ENCODE measurements around the gene ZMYND15. TPM values are rescaled to one million over a fixed set of nuclear protein-coding genes. Genes with fewer than 3 reads are reported as not detected.
A peak's percentile ranks its signal among the peaks of the same experiment; 100 is the strongest.
"Not testable (repeated sequence)": the region's sequence is repeated elsewhere in the genome, so short reads cannot be mapped to it uniquely, and the experiment has no call there.

The ZMYND15 gene
- total and polyA plus RNA-seq, 3 donors from 2014 or later, result 23.7 to 78.7 (median 25.2) TPM

- DNase-seq, result no peak
- peaks cover 3% of the 10 kb centered on the region for H3K4me1 ChIP-seq
- H3K4me3 ChIP-seq, result peak overlapping the region; percentile 64 to 65
- intact Hi-C loops (cut with DNase I; ENCODE audit: low total_unique reads), result no loop called here
- no peaks in the 10 kb centered on the region for H3K36me3 ChIP-seq (ENCODE audit: low read depth, missing control alignments)
- no peaks in the 10 kb centered on the region for H3K27me3 ChIP-seq
- WGBS, 2 donors, result 7% methylated on average over 52 to 56 of the region's 57 CpGs
- no peaks in the 10 kb centered on the region for H3K9me3 ChIP-seq
- TF ChIP-seq POLR2A (IDR thresholded peaks at IDR 0.05) (no peak), CTCF (IDR thresholded peaks at IDR 0.05) (no peak)
- peak overlapping the region; percentile 46 to 86 for H3K27ac ChIP-seq
Measured at GRCh38 chr17:4710693-4711634, 28.7 kb upstream of the ZMYND15 start.

- TF ChIP-seq POLR2A (IDR thresholded peaks at IDR 0.05) (no peak), CTCF (IDR thresholded peaks at IDR 0.05) (no peak)
- WGBS, 2 donors, result 52 to 57% methylated on average over 5 to 6 of the region's 6 CpGs
- intact Hi-C loops (cut with DNase I; ENCODE audit: low total_unique reads), result no loop called here
- Histone ChIP-seq H3K4me1 (peaks cover 3% of the 10 kb centered on the region), H3K4me3 (no peak overlapping the region), H3K27me3 (no peaks in the 10 kb centered on the region), H3K36me3 (ENCODE audit: low read depth, missing control alignments) (no peaks in the 10 kb centered on the region), H3K27ac (no peak overlapping the region), H3K9me3 (no peaks in the 10 kb centered on the region)
- DNase-seq, result peak; percentile 28
Measured at GRCh38 chr17:4711661-4712181, 27.9 kb upstream of the ZMYND15 start.

GRCh38 chr17:4712526-4712925 is 27.1 kb upstream of the ZMYND15 start:
- intact Hi-C loops (cut with DNase I; ENCODE audit: low total_unique reads), result no loop called here

GRCh38 chr17:4714340-4715062 is 25.1 kb upstream of the ZMYND15 start:
- intact Hi-C loops (cut with DNase I; ENCODE audit: low total_unique reads); DNase-seq; H3K4me3 ChIP-seq; H3K9me3 ChIP-seq; H3K4me1 ChIP-seq; H3K27ac ChIP-seq; H3K36me3 ChIP-seq (ENCODE audit: low read depth, missing control alignments); H3K27me3 ChIP-seq: not testable (repeated sequence)
- WGBS, 2 donors, result 83 to 87% methylated on average over 9 to 11 of the region's 15 CpGs

More at GRCh38 chr17:4712526-4712925, 27.1 kb upstream of the ZMYND15 start:
- Histone ChIP-seq H3K4me3 (no peak overlapping the region), H3K27me3 (no peaks in the 10 kb centered on the region), H3K9me3 (no peaks in the 10 kb centered on the region), H3K4me1 (peaks cover 3% of the 10 kb centered on the region), H3K27ac (no peak overlapping the region), H3K36me3 (ENCODE audit: low read depth, missing control alignments) (no peaks in the 10 kb centered on the region)
- WGBS, 2 donors, result 77 to 88% methylated on average over 3 of the region's 3 CpGs
- no peak for DNase-seq
- no peak for TF ChIP-seq CTCF (IDR thresholded peaks at IDR 0.05)
- no peak for TF ChIP-seq POLR2A (IDR thresholded peaks at IDR 0.05)
